AG10803 (cell line): ENCODE measurements around the gene SCGB2B2.

ENCODE experiments used
- DNase-seq: peaks from one replicate; pipeline ENCODE4 v3.0.0; 2010; ENCODE audit warnings: low read depth
- H3K4me3 ChIP-seq: 2 replicates; pipeline ENCODE4 v1.5.1; 2011; ENCODE audit warnings: mild to moderate bottlenecking, low read length, control low read depth
- TF ChIP-seq, protein P1 (sequence below): conservative IDR thresholded peaks from 2 replicates; pipeline ENCODE4 v1.5.1; 2011; ENCODE audit warnings: mild to moderate bottlenecking, low read length, control low read depth, inconsistent platforms

The SCGB2B2 gene

DNA sequence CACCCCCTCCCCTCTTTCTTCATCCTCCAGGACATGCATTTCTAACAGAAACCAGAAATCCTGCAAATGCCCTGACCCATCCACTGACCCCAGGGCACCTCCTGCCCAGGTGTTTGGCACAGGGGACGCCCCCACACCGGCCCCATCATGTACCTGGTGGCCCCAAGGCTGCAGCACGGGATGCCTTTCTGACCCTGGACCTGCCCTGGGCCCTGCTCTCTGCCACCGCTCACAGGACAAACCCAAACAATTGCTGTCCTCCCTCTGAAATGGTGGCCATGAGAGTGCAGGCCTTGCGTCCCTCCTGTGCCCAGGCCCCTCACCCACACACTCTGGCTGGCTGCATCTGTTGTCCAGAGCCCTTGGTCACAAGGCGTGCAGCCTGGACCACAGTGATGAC, 12.1 kb downstream of the SCGB2B2 start:
- DNase-seq, result no peak
- TF ChIP-seq, protein P1, sequence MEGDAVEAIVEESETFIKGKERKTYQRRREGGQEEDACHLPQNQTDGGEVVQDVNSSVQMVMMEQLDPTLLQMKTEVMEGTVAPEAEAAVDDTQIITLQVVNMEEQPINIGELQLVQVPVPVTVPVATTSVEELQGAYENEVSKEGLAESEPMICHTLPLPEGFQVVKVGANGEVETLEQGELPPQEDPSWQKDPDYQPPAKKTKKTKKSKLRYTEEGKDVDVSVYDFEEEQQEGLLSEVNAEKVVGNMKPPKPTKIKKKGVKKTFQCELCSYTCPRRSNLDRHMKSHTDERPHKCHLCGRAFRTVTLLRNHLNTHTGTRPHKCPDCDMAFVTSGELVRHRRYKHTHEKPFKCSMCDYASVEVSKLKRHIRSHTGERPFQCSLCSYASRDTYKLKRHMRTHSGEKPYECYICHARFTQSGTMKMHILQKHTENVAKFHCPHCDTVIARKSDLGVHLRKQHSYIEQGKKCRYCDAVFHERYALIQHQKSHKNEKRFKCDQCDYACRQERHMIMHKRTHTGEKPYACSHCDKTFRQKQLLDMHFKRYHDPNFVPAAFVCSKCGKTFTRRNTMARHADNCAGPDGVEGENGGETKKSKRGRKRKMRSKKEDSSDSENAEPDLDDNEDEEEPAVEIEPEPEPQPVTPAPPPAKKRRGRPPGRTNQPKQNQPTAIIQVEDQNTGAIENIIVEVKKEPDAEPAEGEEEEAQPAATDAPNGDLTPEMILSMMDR, result no peak
- no peak overlapping the region for H3K4me3 ChIP-seq

DNA sequence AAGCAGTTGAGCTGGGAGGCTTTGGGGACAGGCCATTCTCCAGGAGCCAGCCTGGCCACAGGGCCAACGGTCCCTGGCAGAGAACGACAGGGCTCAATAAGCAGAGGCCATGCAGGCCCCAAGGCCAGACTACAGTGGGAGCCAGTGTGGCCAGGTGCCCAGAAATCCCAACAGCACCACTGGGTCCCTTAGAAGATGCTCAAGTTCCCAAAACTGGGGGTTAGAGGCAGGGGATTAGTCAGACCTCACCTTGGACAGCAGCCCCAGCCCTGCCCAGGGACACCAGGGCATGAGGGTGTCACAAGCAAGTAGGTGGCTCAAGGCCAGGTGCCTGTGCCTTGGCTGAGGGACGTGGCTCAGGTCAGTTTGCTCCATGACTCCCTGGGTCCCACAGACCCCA, 12.8 kb downstream of the SCGB2B2 start:
- TF ChIP-seq, protein P1, result no peak
- no peak for DNase-seq

DNA sequence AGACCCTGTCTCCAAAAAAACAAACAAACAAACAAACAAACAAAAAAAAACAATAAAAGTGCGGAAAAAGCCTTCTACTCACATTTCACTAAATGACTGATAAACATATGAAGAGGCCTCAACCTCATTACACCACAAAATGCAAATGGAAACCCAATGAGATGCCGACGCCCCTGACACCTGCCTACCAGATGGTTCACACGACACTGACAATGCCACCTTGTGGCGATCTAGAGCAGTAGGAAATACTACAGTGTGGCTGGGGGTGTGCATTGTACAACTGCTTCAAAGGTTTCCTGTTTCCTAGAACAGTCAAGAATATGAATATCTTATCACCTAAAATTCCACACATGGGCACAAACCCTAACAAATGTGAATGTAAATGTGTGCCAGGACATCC, 14.0 kb downstream of the SCGB2B2 start:
- TF ChIP-seq, protein P1, result peak; percentile 40
- H3K4me3 ChIP-seq, result no peak overlapping the region
- DNase-seq, result peak; percentile 13

More for the DNA sequence above, 12.8 kb downstream of the SCGB2B2 start:
- H3K4me3 ChIP-seq, result no peak overlapping the region

DNA sequence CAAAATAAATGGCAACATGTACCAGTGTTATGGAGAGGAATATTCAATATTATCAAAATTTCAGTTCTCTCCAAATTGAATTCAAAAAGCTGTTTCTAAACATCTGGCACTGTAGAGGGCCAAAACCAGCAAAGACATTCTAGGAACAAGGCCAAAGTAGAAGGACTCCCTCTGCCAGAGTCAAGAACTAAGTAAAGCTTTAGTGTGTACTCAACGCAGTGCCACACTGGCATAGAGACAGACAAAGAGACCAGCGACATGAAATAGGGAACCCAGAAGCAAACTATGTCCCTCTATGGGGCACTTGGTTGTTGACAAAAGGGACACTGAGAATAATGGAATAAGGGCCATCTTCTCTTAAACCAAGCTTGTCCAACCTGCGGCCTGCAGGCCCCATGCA, 15.6 kb downstream of the SCGB2B2 start:
- no peak overlapping the region for H3K4me3 ChIP-seq
- TF ChIP-seq, protein P1, result no peak
- peak; percentile 15 for DNase-seq

DNA sequence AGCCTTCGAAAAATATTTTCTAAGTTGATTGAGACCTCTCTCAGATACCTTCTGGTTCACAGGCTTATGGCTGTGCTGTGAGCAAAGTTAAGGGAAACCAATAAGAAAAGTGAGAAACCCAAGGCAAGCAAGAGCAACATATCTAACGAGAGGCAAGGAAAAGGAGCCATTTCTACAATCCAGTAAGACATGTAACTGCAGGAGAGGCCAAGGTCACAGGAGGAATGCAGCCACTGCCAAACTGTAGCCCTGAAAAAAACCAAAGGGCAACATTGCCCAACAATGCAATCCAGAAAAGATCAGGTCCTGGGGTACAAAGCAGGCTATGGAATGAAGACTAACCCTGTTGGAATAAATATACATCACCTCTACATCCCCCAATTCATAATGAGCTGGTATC, 21.3 kb downstream of the SCGB2B2 start:
- TF ChIP-seq, protein P1, result no peak
- H3K4me3 ChIP-seq, result no peak overlapping the region
- DNase-seq, result no peak

DNA sequence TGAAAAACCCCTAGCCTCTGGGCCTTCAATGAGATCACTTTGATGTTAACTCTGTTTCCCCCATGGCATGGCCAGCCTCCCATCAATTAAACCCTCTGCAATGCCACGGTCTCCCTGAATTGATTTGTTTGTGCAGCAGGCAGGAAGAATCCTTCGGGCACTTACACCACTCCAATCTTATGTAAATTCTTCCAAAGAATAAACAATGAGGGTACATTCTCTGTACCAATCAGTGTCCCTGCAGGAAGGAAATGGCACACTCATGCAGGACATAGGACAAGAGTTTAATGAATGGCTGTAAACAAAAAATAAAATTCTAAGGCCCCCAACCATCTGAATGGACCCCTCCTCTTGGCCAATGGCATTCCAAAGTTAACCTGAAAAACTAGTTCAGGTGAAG, 22.2 kb downstream of the SCGB2B2 start:
- TF ChIP-seq, protein P1, result no peak

DNA sequence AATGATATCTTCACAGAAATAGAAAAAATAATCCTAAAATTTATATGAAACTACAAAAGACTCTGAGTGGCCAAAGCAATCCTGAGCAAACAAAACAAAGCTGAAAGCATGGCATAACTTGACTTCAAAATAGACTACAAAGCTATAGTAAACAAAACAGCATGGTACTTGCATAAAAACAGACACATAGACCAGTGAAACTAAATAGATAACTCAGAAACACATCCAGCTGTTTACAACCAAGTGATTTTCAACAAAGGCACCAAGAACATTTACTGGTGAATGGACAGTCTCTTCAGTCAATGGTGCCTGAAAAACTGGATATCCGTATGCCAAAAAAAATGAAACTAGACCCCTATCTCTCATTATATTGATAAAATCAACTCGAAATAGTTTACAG, 25.2 kb downstream of the SCGB2B2 start:
- no peak overlapping the region for H3K4me3 ChIP-seq
- no peak for DNase-seq
- TF ChIP-seq, protein P1, result no peak

More for the DNA sequence above, 22.2 kb downstream of the SCGB2B2 start:
- DNase-seq, result no peak
- no peak overlapping the region for H3K4me3 ChIP-seq
